ENCODE data around the gene ATP6V0D1.
"Not testable (repeated sequence)": the region's sequence is repeated elsewhere in the genome, so short reads cannot be mapped to it uniquely, and the experiment has no call there.

Gene ATP6V0D1

GRCh38 chr16:67480833-67481560 lies at the start of gene ATP6V0D1:
TSS of gene ATP6V0D1 (minus strand) at chr16:67481157. CDS start at chr16:67481086, 71 bp downstream.
- DNase-seq (ENCODE audit: low read depth), result peak; percentile 99

- DNase-seq (ENCODE audit: low read depth), result no peak
Observed at GRCh38 chr16:67530013-67530939, 49.3 kb upstream of the ATP6V0D1 start.

- no peak for DNase-seq (ENCODE audit: low read depth)
Observed at GRCh38 chr16:67529582-67530012, 48.6 kb upstream of the ATP6V0D1 start.

GRCh38 chr16:67528870-67529581 lies 48.1 kb upstream of the ATP6V0D1 start:
- DNase-seq (ENCODE audit: low read depth), result no peak

GRCh38 chr16:67528222-67528869 lies 47.4 kb upstream of the ATP6V0D1 start, which contains the start of gene RIPOR1:
TSS of gene RIPOR1 (plus strand) at chr16:67528829. CDS start at chr16:67538447, 9,618 bp downstream.
- peak; percentile 48 for DNase-seq (ENCODE audit: low read depth)

- no peak for DNase-seq (ENCODE audit: low read depth)
Observed at GRCh38 chr16:67526149-67526791, 45.3 kb upstream of the ATP6V0D1 start.

GRCh38 chr16:67525176-67525860 lies 44.4 kb upstream of the ATP6V0D1 start:
- no peak for DNase-seq (ENCODE audit: low read depth)

- peak; percentile 94 for DNase-seq (ENCODE audit: low read depth)
Observed at GRCh38 chr16:67521095-67521804, 40.3 kb upstream of the ATP6V0D1 start.

GRCh38 chr16:67519242-67519641 lies 38.3 kb upstream of the ATP6V0D1 start:
- no peak for DNase-seq (ENCODE audit: low read depth)

- DNase-seq (ENCODE audit: low read depth), result no peak
Observed at GRCh38 chr16:67518676-67519075, 37.7 kb upstream of the ATP6V0D1 start.

GRCh38 chr16:67517661-67518423 lies 36.9 kb upstream of the ATP6V0D1 start:
- no peak for DNase-seq (ENCODE audit: low read depth)

- no peak for DNase-seq (ENCODE audit: low read depth)
Observed at GRCh38 chr16:67517155-67517445, 36.1 kb upstream of the ATP6V0D1 start.

GRCh38 chr16:67516296-67517154 lies 35.6 kb upstream of the ATP6V0D1 start:
- no peak for DNase-seq (ENCODE audit: low read depth)

- DNase-seq (ENCODE audit: low read depth), result peak; percentile 69
Observed at GRCh38 chr16:67514382-67514828, 33.4 kb upstream of the ATP6V0D1 start.

GRCh38 chr16:67513892-67514291 lies 32.9 kb upstream of the ATP6V0D1 start:
- not testable (repeated sequence) for DNase-seq (ENCODE audit: low read depth)

GRCh38 chr16:67509016-67509415 lies 28.1 kb upstream of the ATP6V0D1 start:
- DNase-seq (ENCODE audit: low read depth), result no peak

- DNase-seq (ENCODE audit: low read depth), result no peak
Observed at GRCh38 chr16:67506468-67506867, 25.5 kb upstream of the ATP6V0D1 start.
